H9 (cell line): Measurements from ENCODE around the gene MBOAT2. TPM values are rescaled to one million over a fixed set of nuclear protein-coding genes. Genes with fewer than 3 reads are reported as not detected.

Experiments used
- DNase-seq: peaks from one replicate; pipeline ENCODE4 v3.0.0-alpha.2; 2017
- H2AFZ ChIP-seq: one replicate; pipeline ENCODE4 v1.6.1; 2013; ENCODE audit warnings: mild to moderate bottlenecking, low read length, control low read depth, moderate library complexity
- H2AK5ac ChIP-seq: 2 replicates; pipeline ENCODE4 v1.6.1; 2013; ENCODE audit warnings: low read length, control low read depth, mixed read lengths; ENCODE audit not compliant: insufficient read length
- H2BK120ac ChIP-seq: one replicate; pipeline ENCODE4 v1.6.1; 2013; ENCODE audit warnings: low read depth, mild to moderate bottlenecking, low read length, control low read depth, inconsistent platforms; ENCODE audit not compliant: poor library complexity, severe bottlenecking
- H2BK12ac ChIP-seq: 2 replicates; pipeline ENCODE4 v1.6.1; 2013; ENCODE audit warnings: low read length, control low read depth, mixed read lengths, low read depth; ENCODE audit not compliant: insufficient read length
- H2BK15ac ChIP-seq: 2 replicates; pipeline ENCODE4 v1.6.1; 2013; ENCODE audit warnings: low read depth, low read length, control low read depth
- H2BK20ac ChIP-seq: one replicate; pipeline ENCODE4 v1.6.1; 2013; ENCODE audit warnings: low read depth, mild to moderate bottlenecking, low read length, control low read depth, inconsistent platforms; ENCODE audit not compliant: poor library complexity, severe bottlenecking
- H2BK5ac ChIP-seq: 2 replicates; pipeline ENCODE4 v1.6.1; 2013; ENCODE audit warnings: low read length, control low read depth, mixed read lengths; ENCODE audit not compliant: insufficient read length
- H3K14ac ChIP-seq: 2 replicates; pipeline ENCODE4 v1.6.1; 2013; ENCODE audit warnings: low read length, control low read depth; ENCODE audit not compliant: insufficient read depth
- H3K18ac ChIP-seq: 2 replicates; pipeline ENCODE4 v1.6.1; 2013; ENCODE audit warnings: low read depth, mild to moderate bottlenecking, mixed read lengths, low read length, control low read depth; ENCODE audit not compliant: insufficient read length
- H3K23ac ChIP-seq: 2 replicates; pipeline ENCODE4 v1.6.1; 2013; ENCODE audit warnings: low read length, control low read depth, mixed read lengths, low read depth; ENCODE audit not compliant: insufficient read length
- H3K23me2 ChIP-seq: 2 replicates; pipeline ENCODE4 v1.6.1; 2013; ENCODE audit warnings: low read depth, mild to moderate bottlenecking, mixed read lengths, low read length, control low read depth; ENCODE audit not compliant: insufficient read length, poor library complexity, severe bottlenecking
- H3K27ac ChIP-seq: 2 replicates; pipeline ENCODE4 v1.5.1; 2013; ENCODE audit warnings: low read length, control low read depth, mixed read lengths, low read depth; ENCODE audit not compliant: insufficient read length
- H3K27me3 ChIP-seq: 2 replicates; pipeline ENCODE4 v1.6.1; 2013; ENCODE audit warnings: low read length, control low read depth, inconsistent platforms; ENCODE audit not compliant: insufficient read depth
- H3K4ac ChIP-seq: 2 replicates; pipeline ENCODE4 v1.6.1; 2013; ENCODE audit warnings: low read depth, mild to moderate bottlenecking, control low read depth, inconsistent platforms, low read length, moderate library complexity
- H3K4me1 ChIP-seq: 2 replicates; pipeline ENCODE4 v1.6.1; 2013; ENCODE audit warnings: low read length, control low read depth, inconsistent platforms; ENCODE audit not compliant: insufficient read depth
- H3K4me2 ChIP-seq: 2 replicates; pipeline ENCODE4 v1.6.1; 2013; ENCODE audit warnings: low read length, control low read depth, mixed read lengths; ENCODE audit not compliant: insufficient read length, insufficient read depth
- H3K56ac ChIP-seq: 2 replicates; pipeline ENCODE4 v1.6.1; 2013; ENCODE audit warnings: low read depth, mild to moderate bottlenecking, mixed read lengths, low read length, control low read depth; ENCODE audit not compliant: insufficient read length
- H3K79me1 ChIP-seq: 2 replicates; pipeline ENCODE4 v1.6.1; 2013; ENCODE audit warnings: low read depth, mild to moderate bottlenecking, moderate library complexity, low read length, control low read depth, inconsistent platforms; ENCODE audit not compliant: insufficient read depth, poor library complexity, severe bottlenecking
- H3K79me2 ChIP-seq: 2 replicates; pipeline ENCODE4 v1.6.1; 2013; ENCODE audit warnings: low read length, control low read depth, inconsistent platforms; ENCODE audit not compliant: insufficient read depth
- H3K9ac ChIP-seq: 2 replicates; pipeline ENCODE4 v1.6.1; 2013; ENCODE audit warnings: low read length, control low read depth, mixed read lengths; ENCODE audit not compliant: insufficient read length; ENCODE audit errors: extremely low read depth
- H3K9me3 ChIP-seq: one replicate; pipeline ENCODE4 v1.6.1; 2013; ENCODE audit warnings: low read depth, low read length, inconsistent platforms; ENCODE audit not compliant: control insufficient read depth
- H3T11ph ChIP-seq: one replicate; pipeline ENCODE4 v1.6.1; 2013; ENCODE audit warnings: mild to moderate bottlenecking, low read length, control low read depth, inconsistent platforms
- H4K20me1 ChIP-seq: one replicate; pipeline ENCODE4 v1.6.1; 2013; ENCODE audit not compliant: control insufficient read depth, insufficient read length, insufficient read depth
- H4K5ac ChIP-seq: 2 replicates; pipeline ENCODE4 v1.6.1; 2013; ENCODE audit warnings: low read depth, mild to moderate bottlenecking, mixed read lengths, low read length, control low read depth; ENCODE audit not compliant: insufficient read length
- H4K8ac ChIP-seq: replicated peaks from 2 replicates; pipeline ENCODE4 v1.6.1; 2013; ENCODE audit warnings: low read length, control low read depth, mixed read lengths, low read depth; ENCODE audit not compliant: insufficient read length
- H4K91ac ChIP-seq: 2 replicates; pipeline ENCODE4 v1.6.1; 2013; ENCODE audit warnings: low read depth, mild to moderate bottlenecking, moderate library complexity, mixed read lengths, low read length, control low read depth; ENCODE audit not compliant: insufficient read length
- H3K27ac Mint-ChIP-seq, 3 experiments: 2 replicates in 2 of 3; 3 replicates in 1 of 3; pipeline ENCODE4 v1.8.0; 2020 to 2021; ENCODE audit warnings: mixed read lengths in 3 of 3, mild to moderate bottlenecking in 1 of 3, moderate library complexity in 1 of 3
- H3K27me3 Mint-ChIP-seq: 2 replicates; pipeline ENCODE4 v1.8.0; 2021; ENCODE audit warnings: low read depth, mild to moderate bottlenecking, moderate library complexity, mixed read lengths
- H3K36me3 Mint-ChIP-seq, 3 experiments: 2 replicates in 2 of 3; 3 replicates in 1 of 3; pipeline ENCODE4 v1.8.0; 2020 to 2021; ENCODE audit warnings: low read depth in 3 of 3, mixed read lengths in 3 of 3; ENCODE audit not compliant: insufficient read depth in 1 of 3
- H3K4me1 Mint-ChIP-seq, 2 experiments: 2 replicates each; pipeline ENCODE4 v1.8.0; 2020; ENCODE audit warnings: mixed read lengths in 2 of 2
- H3K4me3 Mint-ChIP-seq, 2 experiments: 2 replicates in 1 of 2; 3 replicates in 1 of 2; pipeline ENCODE4 v1.8.0; 2020 to 2021; ENCODE audit warnings: mild to moderate bottlenecking in 2 of 2, mixed read lengths in 2 of 2, moderate library complexity in 1 of 2
- H3K9me3 Mint-ChIP-seq, 2 experiments: 2 replicates in 1 of 2; 3 replicates in 1 of 2; pipeline ENCODE4 v1.8.0; 2020; ENCODE audit warnings: mild to moderate bottlenecking in 2 of 2, mixed read lengths in 2 of 2, moderate library complexity in 1 of 2
- total RNA-seq: library from RNA; stranded (reverse); gene quantifications from 2 replicates; pipeline ENCODE4 v1.2.1, GENCODE V29; 2021
- TF ChIP-seq, protein P1 (sequence below): fragments of 200-600 bp; sonication (generic); conservative IDR thresholded peaks from 3 replicates; pipeline ENCODE4 v1.8.0; 2021; ENCODE audit warnings: antibody characterized with exemption, mild to moderate bottlenecking

MBOAT2 gene
- total RNA-seq, 1 experiment from 2014 or later: 20.2 TPM

- no peak overlapping the region for H3K4me2 ChIP-seq
- no peak overlapping the region for H3K9ac ChIP-seq
- H3K27me3 ChIP-seq: no peaks in the 10 kb centered on the region
- Mint-ChIP-seq H3K36me3 (peaks cover 12 to 21% (median 20%) of the 10 kb centered on the region in 3 experiments; a peak in 6 of 7 replicates), H3K27ac (no peak overlapping the region), H3K27me3 (no peaks in the 10 kb centered on the region), H3K9me3 (no peaks in the 10 kb centered on the region), H3K4me1 (peaks cover 12 to 17% of the 10 kb centered on the region in 2 experiments), H3K4me3 (no peak overlapping the region)
- no peak overlapping the region for H2BK20ac ChIP-seq
- no peak overlapping the region for H2BK5ac ChIP-seq
- H3K79me2 ChIP-seq: no peaks in the 10 kb centered on the region
- H3K79me1 ChIP-seq: no peaks in the 10 kb centered on the region
- no peak overlapping the region for H2BK120ac ChIP-seq
- DNase-seq: no peak
- H3K18ac ChIP-seq: no peak overlapping the region
- H4K91ac ChIP-seq: no peak overlapping the region
- H3T11ph ChIP-seq: no peak overlapping the region
- H3K4ac ChIP-seq: no peak overlapping the region
- no peak overlapping the region for H2AFZ ChIP-seq
- no peaks in the 10 kb centered on the region for H3K9me3 ChIP-seq
- no peaks in the 10 kb centered on the region for H3K23me2 ChIP-seq
- H2BK12ac ChIP-seq: no peak overlapping the region
- no peak overlapping the region for H2AK5ac ChIP-seq
- H3K4me1 ChIP-seq: no peaks in the 10 kb centered on the region; the same call in 1 of the 2 replicates
- H3K56ac ChIP-seq: no peak overlapping the region
- no peak overlapping the region for H2BK15ac ChIP-seq
- H3K27ac ChIP-seq: no peak overlapping the region
- TF ChIP-seq, protein P1, sequence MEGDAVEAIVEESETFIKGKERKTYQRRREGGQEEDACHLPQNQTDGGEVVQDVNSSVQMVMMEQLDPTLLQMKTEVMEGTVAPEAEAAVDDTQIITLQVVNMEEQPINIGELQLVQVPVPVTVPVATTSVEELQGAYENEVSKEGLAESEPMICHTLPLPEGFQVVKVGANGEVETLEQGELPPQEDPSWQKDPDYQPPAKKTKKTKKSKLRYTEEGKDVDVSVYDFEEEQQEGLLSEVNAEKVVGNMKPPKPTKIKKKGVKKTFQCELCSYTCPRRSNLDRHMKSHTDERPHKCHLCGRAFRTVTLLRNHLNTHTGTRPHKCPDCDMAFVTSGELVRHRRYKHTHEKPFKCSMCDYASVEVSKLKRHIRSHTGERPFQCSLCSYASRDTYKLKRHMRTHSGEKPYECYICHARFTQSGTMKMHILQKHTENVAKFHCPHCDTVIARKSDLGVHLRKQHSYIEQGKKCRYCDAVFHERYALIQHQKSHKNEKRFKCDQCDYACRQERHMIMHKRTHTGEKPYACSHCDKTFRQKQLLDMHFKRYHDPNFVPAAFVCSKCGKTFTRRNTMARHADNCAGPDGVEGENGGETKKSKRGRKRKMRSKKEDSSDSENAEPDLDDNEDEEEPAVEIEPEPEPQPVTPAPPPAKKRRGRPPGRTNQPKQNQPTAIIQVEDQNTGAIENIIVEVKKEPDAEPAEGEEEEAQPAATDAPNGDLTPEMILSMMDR: no peak
- no peak overlapping the region for H4K8ac ChIP-seq
- H4K5ac ChIP-seq: no peak overlapping the region
- H3K14ac ChIP-seq: no peak overlapping the region
- no peak overlapping the region for H3K23ac ChIP-seq
- H4K20me1 ChIP-seq: no peaks in the 10 kb centered on the region
These were observed 69.1 kb downstream of the MBOAT2 start for GRCh38 chr2:8934338-8934737.
